A673 (cell line): Measurements from ENCODE around the gene GAPVD1. TPM values are rescaled to one million over a fixed set of nuclear protein-coding genes. Genes with fewer than 3 reads are reported as not detected.

Experiments
- BruUV-seq: library from RNA; stranded (reverse); fragments of 400-500 nt; replicated peaks from 2 replicates; lab custom pipeline; 2021; lab: Mats Ljungman, UMichigan
- CTCF ChIA-PET: fragments of 300-600 bp; sonication (Branson Sonifier 250); formaldehyde crosslinking; loops from one replicate; lab custom pipeline; 2022; ENCODE audit warnings: antibody characterized with exemption; lab: Charles Lee
- POLR2A ChIA-PET: fragments of 300-600 bp; sonication (Branson Sonifier 250); formaldehyde crosslinking; loops from one replicate; lab custom pipeline; 2022; ENCODE audit warnings: antibody characterized with exemption; ENCODE audit not compliant: low non-redundant PET; lab: Charles Lee
- DNase-seq: peaks from one replicate; pipeline ENCODE4 v3.0.0-alpha.2; 2015; ENCODE audit warnings: low spot score
- H3K27ac ChIP-seq: fragments of 200-600 bp; sonication (generic); 2 replicates; pipeline ENCODE4 v1.5.1; 2016; ENCODE audit warnings: mixed run types, low read depth, mild to moderate bottlenecking, mixed read lengths, antibody characterized with exemption, low read length; ENCODE audit not compliant: poor library complexity, severe bottlenecking
- H3K27me3 ChIP-seq: fragments of 200-600 bp; sonication (generic); replicated peaks from 2 replicates; pipeline ENCODE4 v1.6.1; 2017; ENCODE audit warnings: mixed run types, low read depth, mild to moderate bottlenecking, mixed read lengths, antibody characterized with exemption, low read length; ENCODE audit not compliant: insufficient read depth, poor library complexity
- H3K36me3 ChIP-seq: fragments of 200-600 bp; sonication (generic); 2 replicates; pipeline ENCODE4 v1.6.1; 2016; ENCODE audit warnings: mixed run types, mild to moderate bottlenecking, mixed read lengths, antibody characterized with exemption, low read length; ENCODE audit not compliant: insufficient read depth, poor library complexity, severe bottlenecking
- H3K4me1 ChIP-seq: fragments of 200-600 bp; sonication (generic); 2 replicates; pipeline ENCODE4 v1.6.1; 2017; ENCODE audit warnings: mixed run types, mild to moderate bottlenecking, mixed read lengths, antibody characterized with exemption, low read length; ENCODE audit not compliant: insufficient read depth, poor library complexity, severe bottlenecking
- H3K4me3 ChIP-seq: fragments of 200-600 bp; sonication (generic); 2 replicates; pipeline ENCODE4 v1.5.1; 2016; ENCODE audit warnings: low read depth, mixed run types, mild to moderate bottlenecking, mixed read lengths, low read length; ENCODE audit not compliant: poor library complexity, severe bottlenecking
- H3K9me3 ChIP-seq: fragments of 200-600 bp; sonication (generic); 2 replicates; pipeline ENCODE4 v1.6.1; 2016; ENCODE audit warnings: mixed run types, low read depth, mild to moderate bottlenecking, mixed read lengths, antibody characterized with exemption, low read length; ENCODE audit not compliant: poor library complexity, severe bottlenecking
- CTCF ChIP-seq: fragments of 300-800, 200-600 bp; sonication (generic); conservative IDR thresholded peaks from 2 replicates; pipeline ENCODE4 v1.5.1; 2017; ENCODE audit warnings: low read depth, mild to moderate bottlenecking, antibody characterized with exemption, low read length, moderate library complexity, mixed read lengths
- EZH2 ChIP-seq: fragments of 200-600 bp; sonication (generic); IDR thresholded peaks from 2 replicates; pipeline ENCODE4 v1.6.1; 2017; ENCODE audit warnings: borderline replicate concordance, low read depth, mild to moderate bottlenecking, mixed read lengths, antibody characterized with exemption, low read length; ENCODE audit not compliant: poor library complexity, severe bottlenecking
- intact Hi-C: fragments of 100-400 bp; cut with micrococcal nuclease; formaldehyde crosslinking; loops from one replicate; pipeline ENCODE4 v1.10.0; 2022; ENCODE audit not compliant: unreplicated experiment
- total RNA-seq: library from RNA; stranded (reverse); gene quantifications from 2 replicates; pipeline ENCODE4 v1.2.3, GENCODE V29; 2021

GAPVD1 gene
- total RNA-seq, 1 experiment from 2014 or later: 55.3 TPM

GRCh38 chr9:125238127-125238914 lies 23.3 kb upstream of the GAPVD1 start:
- peak overlapping the region; percentile 93 for H3K4me3 ChIP-seq
- H3K9me3 ChIP-seq: no peaks in the 10 kb centered on the region
- no peaks in the 10 kb centered on the region for H3K27me3 ChIP-seq
- intact Hi-C loops: no loop called here
- peaks cover 67% of the 10 kb centered on the region for H3K36me3 ChIP-seq
- ChIA-PET POLR2A (no interaction called here), CTCF (no interaction called here)
- no TSS peak for BruUV-seq
- H3K4me1 ChIP-seq: peaks cover 36% of the 10 kb centered on the region
- peak overlapping the region; percentile 26 for H3K27ac ChIP-seq
- no peak for TF ChIP-seq CTCF
- no peak for TF ChIP-seq EZH2
- no peak for DNase-seq

- ChIA-PET CTCF (no interaction called here), POLR2A (no interaction called here)
- intact Hi-C loops: no loop called here
- TF ChIP-seq EZH2 (no peak), CTCF (no peak)
- H3K36me3 ChIP-seq: peaks cover 62% of the 10 kb centered on the region
- H3K4me3 ChIP-seq: peak overlapping the region; percentile 93
- H3K4me1 ChIP-seq: peaks cover 40% of the 10 kb centered on the region
- H3K9me3 ChIP-seq: no peaks in the 10 kb centered on the region
- H3K27ac ChIP-seq: peak overlapping the region; percentile 26
- no TSS peak for BruUV-seq
- no peaks in the 10 kb centered on the region for H3K27me3 ChIP-seq
- no peak for DNase-seq
Measured at GRCh38 chr9:125238915-125239446, 22.6 kb upstream of the GAPVD1 start.

GRCh38 chr9:125239631-125240597 lies 21.7 kb upstream of the GAPVD1 start:
- BruUV-seq: no TSS peak
- Histone ChIP-seq H3K4me1 (peaks cover 40% of the 10 kb centered on the region), H3K27ac (peak overlapping the region; percentile 93), H3K27me3 (no peaks in the 10 kb centered on the region), H3K9me3 (no peaks in the 10 kb centered on the region), H3K36me3 (peaks cover 57% of the 10 kb centered on the region), H3K4me3 (peak overlapping the region; percentile 93)
- no peak for TF ChIP-seq EZH2
- no peak for TF ChIP-seq CTCF
- intact Hi-C loops: loop anchor here (2.0 to 5.0 kb wide), 2 partner anchors 21 to 127 kb away; partner anchors contain the start of gene GAPVD1
- POLR2A ChIA-PET: no interaction called here
- DNase-seq: no peak
- CTCF ChIA-PET: no interaction called here
